Subcutaneous abdominal adipose tissue (tissue), 5 donors: Measurements from ENCODE around the gene ZNF774.
A peak's percentile ranks its signal among the peaks of the same experiment; 100 is the strongest.
"Not testable (repeated sequence)": the region's sequence is repeated elsewhere in the genome, so short reads cannot be mapped to it uniquely, and the experiment has no call there.

Experiments
- H3K27ac ChIP-seq: one replicate; pipeline ENCODE4 v1.7.0; 2013; ENCODE audit warnings: low read depth, mild to moderate bottlenecking, inconsistent platforms, low read length, moderate library complexity
- H3K27me3 ChIP-seq, 5 donors: one replicate each; pipeline ENCODE4 v1.7.0; 2013; ENCODE audit warnings: low read length in 5 of 5, inconsistent platforms in 1 of 5; ENCODE audit not compliant: control insufficient read depth in 5 of 5, insufficient read depth in 4 of 5
- H3K36me3 ChIP-seq, 5 donors: one replicate each; pipeline ENCODE4 v1.7.0; 2013; ENCODE audit warnings: low read length in 5 of 5; ENCODE audit not compliant: control insufficient read depth in 5 of 5, insufficient read depth in 5 of 5
- H3K4me1 ChIP-seq, 5 donors: one replicate each; pipeline ENCODE4 v1.7.0; 2013; ENCODE audit warnings: low read length in 5 of 5, mild to moderate bottlenecking in 3 of 5, moderate library complexity in 1 of 5; ENCODE audit not compliant: control insufficient read depth in 5 of 5, insufficient read depth in 5 of 5
- H3K4me3 ChIP-seq, 5 donors: one replicate each; pipeline ENCODE4 v1.7.0; 2013; ENCODE audit warnings: low read length in 5 of 5, low read depth in 1 of 5
- H3K9ac ChIP-seq, 5 donors: one replicate each; pipeline ENCODE4 v1.7.0; 2013; ENCODE audit warnings: low read length in 5 of 5, mild to moderate bottlenecking in 4 of 5, moderate library complexity in 3 of 5
- H3K9me3 ChIP-seq, 5 donors: one replicate each; pipeline ENCODE4 v1.7.0; 2013; ENCODE audit warnings: low read length in 5 of 5; ENCODE audit not compliant: control insufficient read depth in 5 of 5
- donor health status: healthy.
- donor health status: healthy.
- donor health status: healthy.
- donor health status: healthy.
- donor health status: healthy.

The ZNF774 gene

DNA sequence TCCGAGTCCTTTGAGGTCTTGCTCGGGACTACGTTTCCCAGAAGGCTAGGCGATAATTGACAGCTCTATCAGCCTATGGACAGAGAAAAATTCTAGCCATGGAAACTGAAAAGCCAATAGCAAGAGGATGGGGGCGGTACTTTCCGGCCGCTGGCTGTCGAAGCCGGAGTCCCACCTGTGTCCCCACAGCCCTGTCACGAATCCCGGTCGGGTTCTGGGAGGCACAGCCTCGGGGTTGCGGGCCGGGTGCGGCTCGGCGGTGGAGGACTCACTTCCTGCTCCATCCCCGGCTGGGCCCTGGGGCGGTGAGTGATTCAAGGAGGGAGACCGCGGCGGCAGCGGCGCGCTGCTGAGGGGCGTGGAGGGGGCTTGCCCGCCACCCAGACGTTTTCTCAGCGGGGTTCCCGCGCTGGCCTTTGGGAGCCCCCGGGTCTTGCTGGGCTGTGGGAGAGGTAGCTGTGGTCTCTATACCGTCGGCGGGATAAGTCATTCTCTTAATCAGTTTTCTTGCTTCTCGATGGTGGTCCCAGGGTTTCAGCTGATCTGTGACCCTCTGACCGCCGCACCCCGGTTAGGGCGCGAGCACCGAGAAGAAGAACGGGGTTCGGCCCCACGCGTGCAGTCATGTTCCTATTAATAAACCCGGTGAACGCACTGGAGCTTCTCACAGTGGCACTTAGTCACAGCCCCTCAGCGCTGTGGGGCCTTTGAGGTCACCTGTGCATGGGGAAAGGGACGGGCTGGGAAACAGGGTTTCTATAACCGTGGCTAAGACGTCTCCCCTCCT, at the start of gene ZNF774:
Gene ZNF774, plus strand, starts transcription at position 178 of the 787 bp plus-strand sequence. CDS start 2,377 bp downstream, outside the sequence.
- Histone ChIP-seq H3K4me3 (peak within 1 kb of the TSS; percentile 72 to 87 (median 86)), H3K27me3 (no peaks in the 10 kb centered on the region), H3K9ac (peak within 1 kb of the TSS; percentile 16 to 86 (median 83)), H3K4me1 (peaks cover 0 to 13% (median 11%) of the 10 kb centered on the region in 5 donors), H3K9me3 (no peaks in the 10 kb centered on the region), H3K27ac (no peak within 1 kb of the TSS), H3K36me3 (no peaks in the 10 kb centered on the region)

DNA sequence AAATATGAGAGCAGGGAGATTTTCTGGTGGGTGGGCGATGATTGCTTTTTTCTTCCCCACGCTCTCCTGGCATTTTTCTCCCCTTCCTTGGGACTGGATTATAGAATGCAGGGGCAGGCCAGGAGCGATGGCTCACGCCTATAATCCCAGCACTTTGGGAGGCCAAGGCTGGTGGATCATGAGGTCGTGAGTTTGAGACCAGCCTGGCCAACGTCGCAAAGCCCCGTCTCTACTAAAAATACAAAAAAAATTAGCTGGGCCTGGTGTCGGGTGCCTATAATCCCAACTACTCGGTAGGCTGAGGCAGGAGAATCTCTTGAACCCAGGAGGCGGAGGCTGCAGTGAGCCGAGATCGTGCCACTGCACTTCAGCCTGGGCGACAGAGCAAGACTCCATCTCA, 46.7 kb upstream of the ZNF774 start:
- not testable (repeated sequence) for H3K4me3 ChIP-seq, H3K27ac ChIP-seq, H3K9ac ChIP-seq, H3K9me3 ChIP-seq, H3K27me3 ChIP-seq, H3K36me3 ChIP-seq
- H3K4me1 ChIP-seq: peaks cover 4 to 24% (median 17%) of the 10 kb centered on the region in 5 donors

DNA sequence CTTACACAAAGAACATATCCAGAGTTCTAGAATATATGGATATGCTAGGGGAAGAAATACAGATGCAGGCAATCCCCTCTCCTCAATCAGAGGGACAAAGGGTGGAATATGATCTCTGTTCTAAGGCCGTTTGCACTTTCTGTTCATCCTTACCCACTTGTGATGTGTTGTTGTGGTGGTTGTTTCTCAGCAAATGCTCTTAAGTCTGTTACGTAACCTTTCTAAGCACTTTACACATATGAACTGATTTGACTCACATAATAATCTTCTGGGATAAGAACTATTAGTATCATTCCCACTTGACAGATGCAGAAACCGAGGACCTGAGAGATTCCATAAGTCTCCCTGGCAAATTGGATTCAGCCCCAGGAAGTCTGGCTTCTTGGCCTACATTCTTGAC, 46.2 kb upstream of the ZNF774 start:
- Histone ChIP-seq H3K27ac (no peak overlapping the region), H3K4me3 (no peak overlapping the region), H3K27me3 (no peaks in the 10 kb centered on the region), H3K4me1 (peaks cover 4 to 24% (median 16%) of the 10 kb centered on the region in 5 donors), H3K9ac (no peak overlapping the region), H3K36me3 (no peaks in the 10 kb centered on the region), H3K9me3 (no peaks in the 10 kb centered on the region)

DNA sequence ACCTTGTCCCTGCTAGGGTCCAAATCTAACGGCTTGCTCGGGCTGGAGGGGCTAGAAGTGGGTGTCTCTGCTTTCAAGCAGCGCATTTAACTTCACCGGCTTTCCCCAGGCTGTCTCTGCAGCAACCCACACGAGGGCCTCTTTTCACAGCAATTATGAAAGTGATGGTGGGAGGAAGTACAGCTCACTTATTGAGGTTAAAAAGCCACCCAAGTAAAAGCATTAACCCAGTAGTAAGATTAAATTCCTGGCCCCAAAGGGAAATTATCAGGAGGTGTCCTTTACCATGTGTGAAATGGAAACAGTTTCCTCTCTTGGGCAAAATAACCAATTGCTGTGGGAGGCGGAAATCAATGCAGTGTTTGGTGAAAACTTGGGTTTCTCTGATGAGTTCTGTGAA, 45.5 kb upstream of the ZNF774 start:
- no peak overlapping the region for H3K27ac ChIP-seq
- H3K27me3 ChIP-seq: no peaks in the 10 kb centered on the region
- H3K9me3 ChIP-seq: no peaks in the 10 kb centered on the region
- no peaks in the 10 kb centered on the region for H3K36me3 ChIP-seq
- peaks cover 2 to 18% (median 10%) of the 10 kb centered on the region in 5 donors for H3K4me1 ChIP-seq
- H3K9ac ChIP-seq: no peak overlapping the region
- H3K4me3 ChIP-seq: no peak overlapping the region

DNA sequence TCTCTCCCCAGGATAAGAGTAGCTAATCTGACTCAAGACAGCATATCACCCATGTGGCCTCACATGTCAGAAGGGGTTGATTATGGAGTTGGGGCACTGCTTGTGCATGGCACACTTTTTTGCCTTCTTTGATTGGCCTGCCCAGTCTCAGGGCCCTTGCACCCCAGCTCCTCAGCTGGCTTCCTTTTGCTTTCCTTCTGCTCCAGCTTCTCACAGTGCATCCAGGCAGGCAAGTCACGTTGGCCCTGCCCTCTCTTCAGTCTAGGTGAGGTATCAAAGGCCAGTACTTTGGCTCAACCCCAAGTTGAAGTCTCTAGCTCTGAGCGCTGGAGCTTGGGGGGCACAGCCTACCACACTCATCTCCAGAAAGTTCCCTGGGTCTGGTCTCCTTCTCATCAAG, 44.4 kb upstream of the ZNF774 start:
- peaks cover 0 to 7% (median 4%) of the 10 kb centered on the region in 5 donors for H3K4me1 ChIP-seq
- no peak overlapping the region for H3K9ac ChIP-seq
- H3K27ac ChIP-seq: no peak overlapping the region
- H3K4me3 ChIP-seq: no peak overlapping the region
- no peaks in the 10 kb centered on the region for H3K36me3 ChIP-seq
- H3K27me3 ChIP-seq: no peaks in the 10 kb centered on the region
- H3K9me3 ChIP-seq: no peaks in the 10 kb centered on the region

DNA sequence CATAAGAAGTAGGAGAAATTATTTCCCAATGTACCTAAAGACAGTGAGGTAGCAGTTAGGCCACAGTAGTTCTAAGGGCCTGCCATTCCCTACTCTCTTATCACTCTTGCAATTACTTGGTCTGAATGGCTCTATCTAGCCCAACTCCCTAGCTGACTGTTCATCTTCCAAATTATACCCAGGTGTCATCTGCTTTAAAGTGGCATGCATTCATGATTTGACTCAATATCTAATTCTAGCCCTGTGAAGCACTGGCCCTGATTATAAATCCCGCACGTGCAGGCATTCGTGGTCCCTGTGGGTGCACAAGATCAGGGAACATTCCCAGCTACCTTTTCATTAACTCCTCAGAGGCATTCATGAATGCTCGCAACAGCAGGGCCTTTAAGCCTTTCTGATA, 43.1 kb upstream of the ZNF774 start:
- H3K36me3 ChIP-seq: no peaks in the 10 kb centered on the region
- no peaks in the 10 kb centered on the region for H3K27me3 ChIP-seq
- no peak overlapping the region for H3K4me3 ChIP-seq
- no peak overlapping the region for H3K9ac ChIP-seq
- no peak overlapping the region for H3K27ac ChIP-seq
- no peaks in the 10 kb centered on the region for H3K9me3 ChIP-seq
- peaks cover 0 to 6% (median 4%) of the 10 kb centered on the region in 5 donors for H3K4me1 ChIP-seq

DNA sequence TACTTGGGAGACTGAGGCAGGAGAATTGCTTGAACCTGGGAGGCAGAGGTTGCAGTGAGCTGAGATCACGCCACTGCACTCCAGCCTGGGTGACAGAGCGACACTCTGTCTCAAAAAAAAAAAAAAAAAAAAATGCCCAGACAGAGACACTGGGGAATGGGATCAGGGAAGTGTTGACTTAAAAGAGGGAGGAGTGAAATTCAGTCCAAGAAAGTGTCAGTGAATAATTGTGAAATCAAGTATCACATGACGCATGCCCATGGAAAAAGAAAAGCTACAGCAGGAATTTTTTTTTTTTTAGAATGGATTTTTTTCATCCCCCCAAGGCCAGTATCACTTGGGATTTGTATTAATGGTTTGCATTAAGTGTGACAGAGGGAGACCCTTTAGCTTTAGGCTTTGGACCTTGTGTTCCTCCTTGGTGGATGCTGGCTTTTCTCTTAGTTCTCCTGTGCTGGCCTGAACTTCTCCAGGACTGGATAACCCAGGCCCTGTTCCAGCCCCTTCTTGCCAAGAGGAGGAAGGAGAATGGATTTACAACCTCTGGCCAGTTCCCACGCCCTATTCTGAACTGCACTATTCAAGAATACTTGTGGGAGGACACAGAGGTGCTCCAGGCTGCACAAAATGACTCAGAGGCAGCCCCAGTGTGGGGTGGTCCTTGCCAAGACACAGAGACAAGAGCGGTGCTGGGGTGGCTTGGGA, 36.7 kb upstream of the ZNF774 start:
- Histone ChIP-seq H3K27ac (peak overlapping the region; percentile 78), H3K36me3 (peaks cover 0 to 2% (median 0%) of the 10 kb centered on the region in 5 donors), H3K9me3 (no peaks in the 10 kb centered on the region), H3K4me3 (peak overlapping the region in 1 of 5 donors; percentile 34), H3K27me3 (peaks cover 0 to 4% (median 0%) of the 10 kb centered on the region in 5 donors), H3K9ac (peak overlapping the region in 1 of 5 donors; percentile 100), H3K4me1 (peaks cover 11 to 19% (median 14%) of the 10 kb centered on the region in 5 donors)

DNA sequence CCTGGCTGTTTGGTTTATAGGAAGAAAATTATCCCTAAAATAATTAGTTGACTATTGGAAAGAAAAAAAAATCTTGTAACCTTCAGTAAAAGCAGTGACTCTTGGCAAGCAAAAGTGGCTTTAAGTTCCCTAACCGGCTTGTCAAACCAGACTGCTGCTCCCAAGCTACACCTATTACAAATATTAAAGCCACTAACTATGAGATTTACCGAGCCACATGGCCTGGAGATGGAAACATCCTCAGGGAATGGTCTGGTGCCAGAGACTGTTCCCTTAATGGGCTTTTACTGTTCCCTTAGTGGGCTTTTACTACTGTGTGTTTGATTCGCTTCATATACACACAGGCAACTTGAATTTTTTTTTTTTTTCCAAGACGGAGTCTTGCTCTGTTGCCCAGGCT, 35.9 kb upstream of the ZNF774 start:
- Histone ChIP-seq H3K9ac (no peak overlapping the region), H3K4me3 (no peak overlapping the region), H3K27ac (peak overlapping the region; percentile 78)

DNA sequence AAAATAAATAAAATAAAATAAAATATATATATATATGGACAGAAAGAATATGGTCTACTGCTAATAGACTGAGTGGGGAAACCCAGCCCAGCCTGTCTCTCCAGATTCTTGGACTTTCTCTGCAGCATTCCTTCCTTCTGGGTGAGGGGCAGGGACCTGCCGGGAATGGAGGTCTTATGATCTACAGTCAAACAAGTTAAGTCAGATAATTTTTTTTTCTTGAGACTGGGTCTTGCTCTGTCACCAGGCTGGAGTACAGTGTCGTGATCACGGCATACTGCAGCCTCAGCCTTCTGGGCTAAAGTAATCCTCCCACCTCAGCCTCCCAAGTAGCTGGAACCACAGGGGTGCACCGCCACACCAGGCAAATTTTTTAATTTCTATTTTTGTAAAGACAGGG, 33.5 kb upstream of the ZNF774 start:
- H3K9ac ChIP-seq: no peak overlapping the region
- H3K4me1 ChIP-seq: peaks cover 11 to 20% (median 16%) of the 10 kb centered on the region in 5 donors
- H3K36me3 ChIP-seq: peaks cover 0 to 2% (median 0%) of the 10 kb centered on the region in 5 donors
- no peak overlapping the region for H3K4me3 ChIP-seq
- H3K27me3 ChIP-seq: peaks cover 0 to 4% (median 0%) of the 10 kb centered on the region in 5 donors
- no peak overlapping the region for H3K27ac ChIP-seq
- H3K9me3 ChIP-seq: no peaks in the 10 kb centered on the region

More for the DNA sequence above, 35.9 kb upstream of the ZNF774 start:
- H3K9me3 ChIP-seq: no peaks in the 10 kb centered on the region
- H3K27me3 ChIP-seq: peaks cover 0 to 4% (median 0%) of the 10 kb centered on the region in 5 donors
- H3K4me1 ChIP-seq: peaks cover 11 to 20% (median 16%) of the 10 kb centered on the region in 5 donors
- peaks cover 0 to 2% (median 0%) of the 10 kb centered on the region in 5 donors for H3K36me3 ChIP-seq
